HEK293 (cell line): Measurements from ENCODE around the gene BLMH.

Experiments
- GLI4 ChIP-seq: fragments of 450-650 bp; formaldehyde crosslinking; IDR thresholded peaks from 2 replicates; pipeline ENCODE4 v1.5.1; 2016; ENCODE audit warnings: missing biosample characterization, missing genetic modification characterization
- HOXD13 ChIP-seq: sonication (generic); formaldehyde crosslinking; IDR thresholded peaks from 2 replicates; pipeline ENCODE4 v1.8.0; 2022; ENCODE audit warnings: missing genetic modification reagents, borderline replicate concordance
- KLF10 ChIP-seq: fragments of 450-650 bp; IDR thresholded peaks from 2 replicates; pipeline ENCODE4 v1.5.1; 2018; ENCODE audit warnings: missing biosample characterization, mild to moderate bottlenecking, missing genetic modification characterization
- MYNN ChIP-seq: fragments of 450-650 bp; formaldehyde crosslinking; IDR thresholded peaks from 2 replicates; pipeline ENCODE4 v1.5.1; 2016; ENCODE audit warnings: missing biosample characterization, missing genetic modification characterization, borderline replicate concordance
- MZF1 ChIP-seq: fragments of 450-650 bp; formaldehyde crosslinking; IDR thresholded peaks from 2 replicates; pipeline ENCODE4 v1.5.1; 2017; ENCODE audit warnings: missing biosample characterization, missing genetic modification characterization, borderline replicate concordance
- PRDM1 ChIP-seq: fragments of 450-650 bp; formaldehyde crosslinking; IDR thresholded peaks from 2 replicates; pipeline ENCODE4; 2016; ENCODE audit warnings: missing biosample characterization, missing genetic modification characterization
- PRDM10 ChIP-seq: fragments of 450-650 bp; formaldehyde crosslinking; IDR thresholded peaks from 2 replicates; pipeline ENCODE4 v1.5.1; 2016; ENCODE audit warnings: missing biosample characterization, missing genetic modification characterization
- ZBTB1 ChIP-seq: fragments of 450-650 bp; formaldehyde crosslinking; IDR thresholded peaks from 2 replicates; pipeline ENCODE4 v1.5.1; 2016; ENCODE audit warnings: missing biosample characterization, missing genetic modification characterization
- ZBTB17 ChIP-seq: fragments of 450-650 bp; formaldehyde crosslinking; IDR thresholded peaks from 2 replicates; pipeline ENCODE4 v1.5.1; 2016; ENCODE audit warnings: missing biosample characterization, missing genetic modification characterization
- ZBTB7A ChIP-seq: fragments of 450-650 bp; formaldehyde crosslinking; IDR thresholded peaks from 2 replicates; pipeline ENCODE4 v1.5.1; 2016; ENCODE audit warnings: low read depth, missing biosample characterization, missing genetic modification characterization
- ZFP41 ChIP-seq: fragments of 450-650 bp; formaldehyde crosslinking; IDR thresholded peaks from 2 replicates; pipeline ENCODE4 v1.5.1; 2016; ENCODE audit warnings: missing biosample characterization, missing genetic modification characterization, borderline replicate concordance
- ZFP69B ChIP-seq: fragments of 450-650 bp; formaldehyde crosslinking; IDR thresholded peaks from 2 replicates; pipeline ENCODE4 v1.5.1; 2016; ENCODE audit warnings: missing biosample characterization, missing genetic modification characterization
- ZNF112 ChIP-seq: fragments of 450-650 bp; formaldehyde crosslinking; IDR thresholded peaks from 2 replicates; pipeline ENCODE4 v1.5.0; 2017; ENCODE audit warnings: missing biosample characterization, missing genetic modification characterization
- ZNF16 ChIP-seq: fragments of 450-650 bp; formaldehyde crosslinking; IDR thresholded peaks from 2 replicates; pipeline ENCODE4 v1.5.1; 2016; ENCODE audit warnings: low read depth, missing biosample characterization, missing genetic modification characterization
- ZNF2 ChIP-seq: fragments of 450-650 bp; formaldehyde crosslinking; IDR thresholded peaks from 2 replicates; pipeline ENCODE4 v1.5.1; 2016; ENCODE audit warnings: missing biosample characterization, missing genetic modification characterization
- ZNF223 ChIP-seq: fragments of 450-650 bp; formaldehyde crosslinking; IDR thresholded peaks from 2 replicates; pipeline ENCODE4 v1.5.1; 2016; ENCODE audit warnings: missing biosample characterization, missing genetic modification characterization
- ZNF280C ChIP-seq: fragments of 450-650 bp; formaldehyde crosslinking; IDR thresholded peaks from 2 replicates; pipeline ENCODE4 v1.5.1; 2016; ENCODE audit warnings: missing biosample characterization, missing genetic modification characterization
- ZNF302 ChIP-seq: fragments of 450-650 bp; formaldehyde crosslinking; IDR thresholded peaks from 2 replicates; pipeline ENCODE4 v1.5.1; 2016; ENCODE audit warnings: missing biosample characterization, missing genetic modification characterization, low read depth
- ZNF354C ChIP-seq: fragments of 450-650 bp; formaldehyde crosslinking; IDR thresholded peaks from 2 replicates; pipeline ENCODE4 v1.5.1; 2016; ENCODE audit warnings: missing biosample characterization, missing genetic modification characterization, low read depth, borderline replicate concordance
- ZNF423 ChIP-seq: fragments of 450-650 bp; formaldehyde crosslinking; IDR thresholded peaks from 2 replicates; pipeline ENCODE4 v1.5.1; 2016; ENCODE audit warnings: missing biosample characterization, missing genetic modification characterization
- ZNF433 ChIP-seq: fragments of 450-650 bp; formaldehyde crosslinking; IDR thresholded peaks from 2 replicates; pipeline ENCODE4 v1.5.1; 2016; ENCODE audit warnings: missing biosample characterization, missing genetic modification characterization, low read depth
- ZNF48 ChIP-seq: fragments of 450-650 bp; formaldehyde crosslinking; IDR thresholded peaks from 2 replicates; pipeline ENCODE4 v1.5.1; 2016; ENCODE audit warnings: missing biosample characterization, missing genetic modification characterization
- ZNF521 ChIP-seq: fragments of 450-650 bp; formaldehyde crosslinking; IDR thresholded peaks from 2 replicates; pipeline ENCODE4 v1.5.1; 2017; ENCODE audit warnings: missing biosample characterization, mild to moderate bottlenecking, missing genetic modification characterization
- ZNF600 ChIP-seq: fragments of 450-650 bp; formaldehyde crosslinking; IDR thresholded peaks from 2 replicates; pipeline ENCODE4 v1.5.1; 2016; ENCODE audit warnings: missing biosample characterization, missing genetic modification characterization
- ZNF629 ChIP-seq: fragments of 450-650 bp; formaldehyde crosslinking; IDR thresholded peaks from 2 replicates; pipeline ENCODE4 v1.5.1; 2017; ENCODE audit warnings: missing biosample characterization, missing genetic modification characterization
- ZNF645 ChIP-seq: fragments of 450-650 bp; formaldehyde crosslinking; IDR thresholded peaks from 2 replicates; pipeline ENCODE4; 2016; ENCODE audit warnings: missing biosample characterization, missing genetic modification characterization
- ZNF692 ChIP-seq: fragments of 450-650 bp; formaldehyde crosslinking; IDR thresholded peaks from 2 replicates; pipeline ENCODE4 v1.5.1; 2016; ENCODE audit warnings: missing biosample characterization, missing genetic modification characterization
- ZNF704 ChIP-seq: fragments of 450-650 bp; formaldehyde crosslinking; IDR thresholded peaks from 2 replicates; pipeline ENCODE4 v1.5.1; 2016; ENCODE audit warnings: missing biosample characterization, missing genetic modification characterization
- ZNF76 ChIP-seq: fragments of 450-650 bp; formaldehyde crosslinking; IDR thresholded peaks from 2 replicates; pipeline ENCODE4; 2016; ENCODE audit warnings: low read depth, missing biosample characterization, missing genetic modification characterization, borderline replicate concordance
- ZNF768 ChIP-seq: fragments of 450-650 bp; formaldehyde crosslinking; IDR thresholded peaks from 2 replicates; pipeline ENCODE4 v1.5.1; 2018; ENCODE audit warnings: missing biosample characterization, mild to moderate bottlenecking, missing genetic modification characterization
- ZNF785 ChIP-seq: fragments of 450-650 bp; formaldehyde crosslinking; IDR thresholded peaks from 2 replicates; pipeline ENCODE4 v1.5.1; 2016; ENCODE audit warnings: missing biosample characterization, missing genetic modification characterization

The BLMH gene

GRCh38 chr17:30336369-30337171 lies 44.8 kb upstream of the BLMH start (continued):
- no peak for TF ChIP-seq ZNF785 (tag by site-specific recombination)
- no peak for TF ChIP-seq ZNF433 (tag by site-specific recombination)
- TF ChIP-seq ZNF521 (tag by site-specific recombination), result no peak
- TF ChIP-seq GLI4, result no peak
- no peak for TF ChIP-seq ZNF48 (tag by site-specific recombination)
- TF ChIP-seq KLF10 (tag by site-specific recombination), result no peak
- no peak for TF ChIP-seq ZNF645 (tag by site-specific recombination)
- peak; percentile 17; the same call in 1 of the 2 replicates for TF ChIP-seq ZNF2 (tag by site-specific recombination)
- TF ChIP-seq ZNF223 (tag by site-specific recombination), result no peak
- TF ChIP-seq ZFP69B (tag by site-specific recombination), result no peak
- no peak for TF ChIP-seq ZBTB7A
- peak; percentile 34 for TF ChIP-seq PRDM10 (tag by site-specific recombination)
- TF ChIP-seq MYNN (tag by site-specific recombination), result no peak
- peak; percentile 65 for TF ChIP-seq ZBTB17 (tag by site-specific recombination)
- TF ChIP-seq ZNF600 (tag by site-specific recombination), result peak; percentile 81
- TF ChIP-seq ZNF768 (tag by site-specific recombination), result no peak
- no peak for TF ChIP-seq ZNF423
- TF ChIP-seq HOXD13 (CRISPR knock-in tag), result no peak
- no peak for TF ChIP-seq MZF1 (tag by site-specific recombination)
- TF ChIP-seq ZBTB1 (tag by site-specific recombination), result no peak
- no peak for TF ChIP-seq ZNF354C
- no peak for TF ChIP-seq ZNF704 (tag by site-specific recombination)
- TF ChIP-seq PRDM1 (tag by site-specific recombination), result no peak
- no peak for TF ChIP-seq ZNF16 (tag by site-specific recombination)
- TF ChIP-seq ZNF112 (tag by site-specific recombination), result no peak
- no peak for TF ChIP-seq ZNF280C (tag by site-specific recombination)
- TF ChIP-seq ZNF302 (tag by site-specific recombination), result no peak
- TF ChIP-seq ZNF629 (tag by site-specific recombination), result no peak
- TF ChIP-seq ZFP41, result no peak
- no peak for TF ChIP-seq ZNF76 (tag by site-specific recombination)
- TF ChIP-seq ZNF692 (tag by site-specific recombination), result no peak
